HCT116 (cell line): Measurements from ENCODE around the gene SPON2.

Experiments
- CEBPB ChIP-seq: IDR thresholded peaks from 2 replicates; pipeline ENCODE4 v1.6.1; 2012; ENCODE audit warnings: low read depth
- CTCF ChIP-seq, 3 experiments: fragments of 200-600 bp in 1 of 3; sonication (generic) in 1 of 3; IDR thresholded peaks in 2 of 3; conservative IDR thresholded peaks in 1 of 3; 2 replicates each; pipeline ENCODE4 v1.5.1; 2012 to 2017; ENCODE audit warnings: low read depth in 2 of 3, low read length in 2 of 3, antibody characterized with exemption in 1 of 3, borderline replicate concordance in 1 of 3, control low read depth in 1 of 3, mild to moderate bottlenecking in 1 of 3, mixed read lengths in 1 of 3, mixed run types in 1 of 3, moderate library complexity in 1 of 3; ENCODE audit not compliant: insufficient read depth in 1 of 3
- SRF ChIP-seq: IDR thresholded peaks from 2 replicates; pipeline ENCODE4 v1.6.1; 2012; ENCODE audit warnings: low read depth
- YY1 ChIP-seq: IDR thresholded peaks from 2 replicates; pipeline ENCODE4 v1.6.1; 2011; ENCODE audit warnings: low read length, low read depth, moderate library complexity, mild to moderate bottlenecking; ENCODE audit not compliant: insufficient replicate concordance; ENCODE audit errors: extremely low read depth
- ZNF274 ChIP-seq: fragments of 200-500 bp; sonication (Bioruptor generic); IDR thresholded peaks from 2 replicates; pipeline ENCODE4 v1.6.1; 2014; ENCODE audit warnings: mild to moderate bottlenecking, low read depth, low read length, inconsistent platforms
- TF ChIP-seq, protein P1 (sequence below): IDR thresholded peaks from 2 replicates; pipeline ENCODE4 v1.6.1; 2012; ENCODE audit warnings: low read depth

GRCh38 chr4:1150875-1151274 is 21.5 kb downstream of the SPON2 start:
- TF ChIP-seq, protein P1, sequence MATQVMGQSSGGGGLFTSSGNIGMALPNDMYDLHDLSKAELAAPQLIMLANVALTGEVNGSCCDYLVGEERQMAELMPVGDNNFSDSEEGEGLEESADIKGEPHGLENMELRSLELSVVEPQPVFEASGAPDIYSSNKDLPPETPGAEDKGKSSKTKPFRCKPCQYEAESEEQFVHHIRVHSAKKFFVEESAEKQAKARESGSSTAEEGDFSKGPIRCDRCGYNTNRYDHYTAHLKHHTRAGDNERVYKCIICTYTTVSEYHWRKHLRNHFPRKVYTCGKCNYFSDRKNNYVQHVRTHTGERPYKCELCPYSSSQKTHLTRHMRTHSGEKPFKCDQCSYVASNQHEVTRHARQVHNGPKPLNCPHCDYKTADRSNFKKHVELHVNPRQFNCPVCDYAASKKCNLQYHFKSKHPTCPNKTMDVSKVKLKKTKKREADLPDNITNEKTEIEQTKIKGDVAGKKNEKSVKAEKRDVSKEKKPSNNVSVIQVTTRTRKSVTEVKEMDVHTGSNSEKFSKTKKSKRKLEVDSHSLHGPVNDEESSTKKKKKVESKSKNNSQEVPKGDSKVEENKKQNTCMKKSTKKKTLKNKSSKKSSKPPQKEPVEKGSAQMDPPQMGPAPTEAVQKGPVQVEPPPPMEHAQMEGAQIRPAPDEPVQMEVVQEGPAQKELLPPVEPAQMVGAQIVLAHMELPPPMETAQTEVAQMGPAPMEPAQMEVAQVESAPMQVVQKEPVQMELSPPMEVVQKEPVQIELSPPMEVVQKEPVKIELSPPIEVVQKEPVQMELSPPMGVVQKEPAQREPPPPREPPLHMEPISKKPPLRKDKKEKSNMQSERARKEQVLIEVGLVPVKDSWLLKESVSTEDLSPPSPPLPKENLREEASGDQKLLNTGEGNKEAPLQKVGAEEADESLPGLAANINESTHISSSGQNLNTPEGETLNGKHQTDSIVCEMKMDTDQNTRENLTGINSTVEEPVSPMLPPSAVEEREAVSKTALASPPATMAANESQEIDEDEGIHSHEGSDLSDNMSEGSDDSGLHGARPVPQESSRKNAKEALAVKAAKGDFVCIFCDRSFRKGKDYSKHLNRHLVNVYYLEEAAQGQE: no peak
- TF ChIP-seq CTCF (IDR thresholded peaks at IDR 0.05 in 2 of 3, conservative IDR thresholded peaks at IDR 0.05 in 1 of 3; ENCODE audit: borderline replicate concordance in 1 of 3, insufficient read depth in 1 of 3, low read depth in 2 of 3, low read length in 2 of 3) (no peak), SRF (no peak), CEBPB (no peak), YY1 (no peak), ZNF274 (no peak)
